Raji (cell line): Measurements from ENCODE around the gene IRS2.

Source experiments
- POLR2A ChIP-seq: IDR thresholded peaks from 2 replicates; pipeline ENCODE4 v1.6.1; 2011; ENCODE audit warnings: low read depth, low read length, control low read depth; ENCODE audit not compliant: insufficient read depth

Gene IRS2

DNA sequence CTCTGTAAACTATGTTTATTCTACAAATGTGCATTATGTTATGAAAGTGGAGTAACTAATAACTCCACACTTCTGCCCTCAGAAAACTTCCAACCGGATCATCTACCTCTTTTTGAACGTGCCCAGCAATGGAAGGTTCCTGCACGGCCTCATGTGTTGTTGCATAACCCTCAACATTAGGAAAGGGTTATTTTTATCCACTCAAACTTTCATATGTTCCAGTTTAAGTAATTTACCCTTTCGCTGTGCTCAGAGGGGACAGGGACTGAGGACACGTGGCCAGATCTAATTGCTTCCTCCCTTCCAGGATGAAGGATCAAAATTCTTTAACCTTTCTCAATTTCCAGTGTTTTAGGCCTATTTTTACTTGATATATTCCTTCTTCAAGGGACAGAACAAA, 29.6 kb downstream of the IRS2 start:
- no peak for TF ChIP-seq POLR2A

DNA sequence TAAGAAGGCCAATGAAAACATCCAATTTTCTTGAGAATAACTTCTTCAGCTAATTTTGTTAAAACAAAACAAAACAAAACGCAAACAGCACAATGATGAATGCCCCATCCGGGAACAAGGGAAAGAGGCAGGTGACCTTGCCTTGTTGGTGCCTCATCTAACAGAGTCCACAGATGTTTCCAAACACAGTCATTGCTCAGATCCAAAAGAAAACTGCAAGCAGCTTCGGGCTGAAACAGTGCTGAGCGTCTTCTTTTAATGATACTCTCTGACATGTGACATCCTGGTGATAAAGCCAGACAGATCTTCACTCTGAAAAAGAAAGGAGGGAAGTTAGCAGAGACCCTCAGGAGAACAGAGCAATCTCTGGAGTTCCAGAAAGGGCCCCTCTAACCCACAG, 30.4 kb downstream of the IRS2 start:
- no peak for TF ChIP-seq POLR2A

DNA sequence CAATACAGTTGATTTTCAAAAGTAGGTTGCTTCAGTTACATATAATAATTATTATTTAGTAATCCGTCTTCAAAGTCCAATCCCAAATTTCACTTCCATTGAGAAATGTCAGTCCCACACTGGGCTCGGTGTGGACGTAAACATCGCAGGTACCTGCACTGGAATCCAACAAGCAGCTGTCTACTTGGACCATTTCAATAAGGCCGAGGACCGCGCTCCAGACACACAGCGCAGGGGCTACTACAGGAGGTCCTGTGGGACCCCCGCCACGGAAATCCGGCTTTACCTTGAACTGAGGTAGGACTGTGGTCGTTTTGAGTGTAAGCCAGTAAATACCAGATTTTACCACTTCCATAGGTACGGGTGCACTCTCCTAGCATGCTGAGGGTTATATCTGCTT, 30.8 kb downstream of the IRS2 start:
- no peak for TF ChIP-seq POLR2A

DNA sequence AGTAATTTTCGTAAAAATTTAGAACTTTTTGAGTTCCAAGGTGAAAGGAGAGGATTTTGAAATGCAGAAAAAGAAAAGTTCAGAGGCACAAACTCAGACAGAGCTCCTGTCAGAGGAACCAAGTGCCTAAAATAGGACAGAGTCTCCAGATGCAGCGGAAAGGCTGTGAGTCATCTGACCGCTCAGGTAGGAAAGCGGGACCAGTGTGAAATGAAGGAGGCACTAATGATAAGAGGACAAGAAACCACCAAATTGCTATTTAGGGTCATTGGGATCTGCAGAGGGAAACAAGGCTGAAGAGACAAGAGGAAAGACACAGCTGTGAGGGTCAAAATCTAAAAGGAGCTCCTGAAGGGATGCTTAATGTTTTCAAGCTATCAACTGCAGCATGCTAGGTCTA, 34.9 kb downstream of the IRS2 start:
- TF ChIP-seq POLR2A, result no peak

DNA sequence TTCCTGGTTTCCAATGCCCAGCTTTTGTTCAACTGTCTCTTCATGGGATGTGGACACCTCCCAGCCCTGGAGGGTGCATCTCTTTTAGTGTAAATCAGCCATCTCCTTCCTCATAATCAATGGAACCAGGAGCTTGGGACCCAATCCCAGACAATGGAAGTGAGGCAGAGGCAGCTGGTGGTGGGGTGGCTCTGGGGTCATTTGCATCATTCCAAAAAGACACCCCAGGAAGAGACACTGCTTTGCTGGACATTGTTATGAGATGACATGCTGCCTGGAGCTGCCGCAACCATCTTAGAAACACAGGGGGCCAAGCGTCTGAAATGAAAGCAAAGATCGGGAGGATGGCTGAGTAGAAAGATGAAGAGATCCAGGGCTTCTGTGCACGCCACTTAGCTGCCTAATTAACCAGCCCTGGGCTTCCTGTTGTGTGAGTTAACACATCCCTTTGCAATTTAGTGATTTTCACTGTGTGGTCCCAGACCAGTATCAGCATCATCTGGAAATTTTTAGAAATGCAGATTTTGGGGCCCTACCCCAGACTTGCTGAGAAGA, 36.1 kb downstream of the IRS2 start:
- TF ChIP-seq POLR2A, result no peak

DNA sequence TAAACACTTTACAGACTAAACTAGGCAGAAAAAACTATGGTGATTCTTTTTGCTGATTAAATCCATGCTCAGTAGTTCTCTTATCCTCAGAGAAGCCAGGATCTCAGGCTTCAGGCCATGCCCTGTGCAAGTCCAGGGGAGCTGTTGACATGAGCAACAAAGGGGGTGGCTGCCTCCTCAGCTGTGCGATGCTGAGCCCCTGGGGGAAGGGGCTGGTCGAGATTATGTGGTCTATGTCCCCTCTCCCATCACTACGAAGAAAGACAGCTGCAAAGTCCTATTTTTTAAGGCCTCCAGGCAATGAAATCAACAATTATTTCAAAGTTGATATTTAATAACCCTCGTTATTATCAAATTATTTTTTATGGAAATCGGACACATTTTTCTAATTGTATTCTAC, 37.0 kb downstream of the IRS2 start:
- TF ChIP-seq POLR2A, result no peak

DNA sequence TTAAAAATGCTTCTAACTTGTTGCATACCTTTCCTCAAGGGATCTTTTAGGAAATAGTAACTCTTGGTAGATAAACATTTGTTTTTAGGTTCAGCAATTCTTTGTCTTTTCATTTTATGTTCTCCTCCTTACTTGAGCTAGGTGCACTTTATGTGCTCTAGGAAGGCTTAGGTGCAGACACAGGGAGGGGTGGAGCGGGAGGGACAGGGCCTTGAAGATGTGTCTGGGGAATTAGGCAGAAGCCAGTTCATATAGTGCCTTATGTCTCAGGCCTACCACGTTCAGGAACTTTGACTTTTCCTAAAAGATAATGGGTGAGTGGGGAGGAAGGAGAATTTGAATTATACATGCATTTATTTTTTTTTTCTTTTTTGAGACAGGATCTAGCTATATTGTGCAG, 37.7 kb downstream of the IRS2 start:
- no peak for TF ChIP-seq POLR2A

DNA sequence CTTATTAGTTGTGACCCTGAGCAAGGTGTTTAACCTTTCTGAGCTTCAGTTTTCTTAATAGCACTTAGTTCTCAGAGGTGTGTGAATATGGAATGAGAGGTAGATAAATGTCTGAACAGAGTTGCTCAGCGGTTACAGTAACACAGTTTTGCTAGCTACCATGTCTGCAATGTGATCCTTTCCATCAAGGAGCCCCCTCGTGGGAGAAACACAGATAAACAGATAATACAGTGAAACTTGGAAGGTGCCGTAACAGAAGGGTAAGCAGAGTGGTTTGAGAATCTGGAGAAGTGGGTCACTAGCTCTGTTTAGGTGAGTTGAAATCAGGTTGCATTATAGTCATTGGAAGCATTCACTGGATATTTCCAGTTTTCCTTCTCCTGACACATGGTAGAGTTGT, 38.9 kb downstream of the IRS2 start:
- TF ChIP-seq POLR2A, result no peak

DNA sequence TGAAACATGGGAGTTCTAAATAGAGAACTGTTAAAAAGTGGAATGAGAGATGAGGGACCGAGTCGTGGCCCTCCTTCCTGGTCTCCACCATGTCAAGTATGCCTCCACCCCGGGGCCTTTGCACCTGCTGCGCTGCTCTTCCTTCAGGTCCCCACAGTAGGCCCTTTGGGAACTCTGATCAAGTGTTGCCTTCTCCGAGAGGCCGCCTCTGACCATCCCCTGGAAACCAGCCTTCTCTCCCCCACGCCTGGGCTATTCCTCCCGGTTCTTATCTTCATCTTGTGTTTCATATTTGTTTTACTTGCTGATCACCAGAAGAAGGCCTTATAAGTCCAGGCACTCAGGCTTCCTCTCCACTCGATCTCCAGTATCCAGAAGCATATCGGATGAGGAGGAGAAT, 40.0 kb downstream of the IRS2 start:
- no peak for TF ChIP-seq POLR2A

DNA sequence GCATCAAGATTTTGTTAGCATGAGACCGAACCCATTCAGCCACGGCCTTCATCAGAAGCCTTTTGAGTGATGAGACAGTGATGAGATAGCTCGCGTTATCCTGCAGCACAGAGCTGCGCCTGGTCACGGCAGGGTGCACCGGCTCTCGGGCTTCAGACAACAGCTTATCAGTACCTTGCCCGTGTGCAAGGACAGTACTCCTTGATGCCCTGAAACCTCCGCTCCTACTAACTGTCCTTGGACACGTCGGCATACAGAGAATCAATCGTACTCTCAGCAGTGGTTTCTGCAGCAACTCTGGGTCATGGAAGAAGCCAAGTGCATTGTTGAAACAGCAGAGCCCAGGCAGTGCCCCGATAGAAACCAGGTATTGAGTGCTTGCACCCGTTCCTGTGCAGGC, 40.7 kb downstream of the IRS2 start:
- no peak for TF ChIP-seq POLR2A

DNA sequence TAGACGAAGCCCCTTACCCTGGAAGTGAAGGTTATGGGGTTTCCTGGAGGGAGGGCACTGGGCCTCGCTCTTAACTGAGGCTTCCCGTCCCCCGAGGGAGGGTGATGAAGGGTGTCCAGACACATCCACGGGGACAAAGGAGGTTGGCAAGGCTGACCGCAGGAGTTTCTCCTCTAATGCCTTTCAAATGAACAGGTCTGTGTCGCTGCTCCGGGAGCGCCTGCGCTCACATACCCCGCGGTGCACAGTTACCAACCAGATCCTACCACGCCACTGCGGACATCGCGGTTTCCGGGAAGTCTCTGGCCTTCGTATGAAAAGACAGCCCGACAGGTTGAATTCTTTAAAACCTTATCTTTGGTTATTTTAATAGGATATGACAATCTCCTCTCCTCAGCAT, 41.3 kb downstream of the IRS2 start:
- TF ChIP-seq POLR2A, result no peak

DNA sequence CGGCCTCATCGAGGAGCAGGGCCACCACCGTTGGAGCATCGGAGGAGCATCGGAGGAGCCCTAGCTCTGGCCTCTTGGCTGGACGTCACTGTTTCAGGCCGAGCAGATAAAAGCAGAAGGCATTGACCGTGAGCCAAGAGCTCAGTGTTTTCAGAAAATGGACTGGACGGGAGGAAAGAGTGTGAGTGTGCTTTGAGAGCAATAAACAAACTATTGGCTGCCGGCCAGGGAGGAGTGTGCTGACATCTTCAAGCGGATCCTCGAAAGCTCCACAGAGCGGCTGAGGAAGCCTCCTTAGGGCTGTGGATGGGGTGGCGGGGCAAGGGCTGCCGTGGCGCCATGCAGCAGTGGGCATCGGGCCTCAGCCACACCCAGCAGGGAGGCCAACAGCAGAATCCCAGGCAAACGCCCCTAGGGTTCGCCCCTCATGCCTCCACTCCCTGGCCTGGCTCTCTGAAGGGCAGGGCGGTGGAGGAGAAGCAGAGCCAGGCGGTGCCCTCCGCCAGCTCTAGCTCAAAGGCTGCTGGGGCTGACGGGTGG, 41.8 kb downstream of the IRS2 start:
- TF ChIP-seq POLR2A, result no peak

DNA sequence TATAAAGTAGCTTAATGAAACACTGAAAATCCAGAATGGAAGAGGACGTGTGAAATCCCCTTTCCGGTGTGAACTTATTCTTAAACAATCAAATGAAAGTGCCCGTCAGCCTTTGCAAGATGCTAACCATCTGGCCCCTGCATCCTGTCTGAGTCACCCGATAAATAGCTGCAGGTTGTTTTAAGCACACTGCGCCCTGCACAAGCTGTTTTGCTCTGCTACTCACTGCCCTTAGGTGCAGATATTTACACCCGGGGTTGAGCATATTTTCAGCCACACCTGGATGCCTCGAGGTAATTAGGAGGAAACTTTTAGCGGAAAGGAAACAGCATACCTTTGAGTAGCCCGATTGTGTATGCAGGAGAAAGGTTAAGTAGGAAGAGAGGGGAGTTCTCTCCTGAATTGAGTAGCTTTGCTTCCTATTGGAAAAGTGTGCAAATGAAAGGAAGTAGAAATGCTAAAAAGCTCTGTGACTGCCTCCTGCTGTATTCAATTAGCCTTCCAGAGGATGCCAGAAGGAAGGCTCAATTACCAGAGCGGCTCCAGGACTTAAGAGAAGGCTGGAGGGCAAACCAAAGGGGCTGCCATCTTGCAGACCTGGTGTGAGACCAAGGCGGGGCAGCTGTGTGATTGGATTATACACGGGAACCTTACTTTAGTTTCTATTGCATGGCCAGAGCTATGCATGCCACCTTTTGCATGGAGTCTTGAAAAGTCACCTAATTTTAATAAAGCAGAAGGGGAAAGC, 42.5 kb downstream of the IRS2 start:
- TF ChIP-seq POLR2A, result no peak

DNA sequence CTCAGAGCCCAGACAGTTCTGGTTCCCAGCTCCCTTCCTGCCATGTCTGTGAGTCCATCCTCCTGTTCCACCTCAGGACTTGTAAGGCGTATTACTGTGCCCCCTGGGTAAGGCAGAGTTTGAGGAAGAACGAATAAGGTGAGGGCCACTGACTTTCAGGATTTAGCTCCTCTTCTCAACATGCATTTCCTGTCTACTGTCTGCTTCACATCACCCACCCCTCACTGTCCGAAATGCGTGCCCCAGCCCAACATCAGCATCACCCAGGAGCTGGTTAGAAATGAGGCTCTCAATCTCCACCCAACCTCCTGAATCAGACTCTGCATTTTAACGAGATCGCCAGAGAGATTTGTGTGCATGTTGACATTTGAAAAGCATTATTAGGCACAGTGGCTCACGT, 44.4 kb downstream of the IRS2 start:
- no peak for TF ChIP-seq POLR2A

DNA sequence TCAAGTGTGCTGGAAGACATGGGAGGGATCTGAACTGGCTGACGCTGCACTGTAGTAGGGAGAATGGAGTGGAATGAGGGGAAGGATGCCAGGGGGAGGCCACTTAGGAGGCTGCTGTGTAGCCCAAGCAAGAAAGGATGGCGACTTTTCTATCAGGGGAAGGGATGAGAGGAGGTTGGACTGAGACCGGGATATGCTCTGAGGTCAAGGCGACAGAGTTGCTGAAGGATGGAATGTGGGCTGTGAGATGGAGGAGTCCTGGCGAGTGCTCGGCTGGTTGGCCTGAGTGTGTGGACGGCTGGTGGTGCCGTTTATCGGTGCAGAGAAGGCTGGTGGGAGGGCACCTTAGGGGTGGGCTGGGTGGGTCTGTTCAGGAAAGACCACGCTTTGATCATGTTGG, 45.7 kb downstream of the IRS2 start:
- no peak for TF ChIP-seq POLR2A

DNA sequence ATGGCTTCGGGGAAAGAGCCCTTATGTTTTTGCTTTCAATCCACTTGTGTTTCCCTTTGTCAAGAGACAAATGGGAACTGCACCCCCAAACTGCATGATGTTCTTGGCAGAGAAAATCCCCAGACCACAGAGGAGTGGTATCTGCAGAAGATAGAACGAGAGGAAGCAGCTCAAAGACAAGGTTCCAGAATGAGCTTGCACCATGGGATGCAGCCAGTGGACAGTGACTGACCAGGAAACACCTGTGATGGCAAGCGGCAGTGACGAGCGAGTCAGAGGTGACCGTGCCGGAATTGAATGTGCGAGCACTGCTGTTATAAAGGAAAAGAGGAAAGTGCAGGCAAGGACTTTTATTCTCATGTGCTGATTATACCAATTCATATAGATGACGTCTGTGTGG, 46.3 kb downstream of the IRS2 start:
- TF ChIP-seq POLR2A, result no peak

DNA sequence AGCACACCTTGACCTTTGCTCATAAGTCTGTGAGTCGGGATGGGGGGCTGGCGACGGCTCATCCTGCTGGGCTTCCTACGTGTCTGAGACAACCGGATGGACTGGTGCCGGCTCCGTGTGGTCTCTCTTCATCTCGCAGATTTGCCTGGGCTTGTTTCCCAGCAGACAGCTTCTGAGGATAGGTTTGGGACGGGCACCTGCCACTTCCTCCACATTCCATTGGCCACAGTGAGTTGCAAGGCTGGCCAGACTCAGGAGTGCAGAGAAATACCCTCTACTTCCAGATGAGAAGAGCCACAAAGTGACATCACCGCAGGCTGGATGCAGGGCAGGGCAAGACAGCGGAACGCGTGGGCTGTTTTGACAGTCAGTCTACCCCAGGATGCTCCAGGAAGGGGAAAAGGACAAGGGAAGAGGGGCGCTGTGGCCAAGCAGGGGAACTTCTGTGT, 48.1 kb downstream of the IRS2 start:
- no peak for TF ChIP-seq POLR2A
